C4-2B (cell line): Measurements from ENCODE around the gene ACOT8.

Experiments used
- CTCF ChIP-seq: fragments of 450-650 bp; conservative IDR thresholded peaks from 2 replicates; pipeline ENCODE4 v1.5.1; 2017; ENCODE audit warnings: mild to moderate bottlenecking
- ZFX ChIP-seq: fragments of 450-650 bp; IDR thresholded peaks from 2 replicates; pipeline ENCODE4 v1.6.1; 2017

GRCh38 chr20:45886590-45887345 lies 29.6 kb upstream of the ACOT8 start:
- TF ChIP-seq CTCF (no peak), ZFX (no peak)
